Esophagus squamous epithelium (tissue), 5 donors: ENCODE measurements around the gene OR52N1. TPM values are rescaled to one million over a fixed set of nuclear protein-coding genes. Genes with fewer than 3 reads are reported as not detected.

ENCODE experiments used
- DNase-seq: peaks from one replicate; lab custom pipeline; 2025; lab: John Stamatoyannopoulos, UW
- H3K27ac ChIP-seq, 4 donors: fragments of 200-600 bp; sonication (generic); one replicate each; pipeline ENCODE4 v1.5.1; 2016 to 2019; ENCODE audit warnings: mild to moderate bottlenecking in 1 of 4
- H3K27me3 ChIP-seq, 4 donors: fragments of 200-600 bp; sonication (generic); 1 replicate in 3 of 4; 2 replicates in 1 of 4; pipeline versions ENCODE4 v1.5.1 to v1.6.0; 2017 to 2021; ENCODE audit warnings: antibody characterized with exemption in 1 of 4
- H3K36me3 ChIP-seq, 3 donors: fragments of 200-600 bp; sonication (generic); one replicate each; pipeline ENCODE4 v1.5.1; 2016 to 2019
- H3K4me1 ChIP-seq, 3 donors: fragments of 200-600 bp; sonication (generic); one replicate each; pipeline ENCODE4 v1.5.1; 2017 to 2019
- H3K4me3 ChIP-seq, 4 donors: fragments of 200-600 bp; sonication (generic); 1 replicate in 3 of 4; 2 replicates in 1 of 4; pipeline ENCODE4 v1.5.1; 2016 to 2019; ENCODE audit warnings: mild to moderate bottlenecking in 2 of 4, moderate library complexity in 1 of 4
- H3K9me3 ChIP-seq, 3 donors: fragments of 200-600 bp; sonication (generic); one replicate each; pipeline ENCODE4 v1.5.1; 2016 to 2019
- CTCF ChIP-seq, 6 experiments: fragments of 450-650 bp in 4 of 6; fragments of 200-600 bp in 2 of 6; sonication (generic) in 2 of 6; IDR thresholded peaks; one replicate each; pipeline ENCODE4 v1.5.1; 2016 to 2019; ENCODE audit warnings: antibody characterized with exemption in 6 of 6, mild to moderate bottlenecking in 4 of 6, moderate library complexity in 4 of 6
- POLR2A ChIP-seq, 4 donors: fragments of 450-650 bp; IDR thresholded peaks; one replicate each; pipeline ENCODE4 v1.6.1; 2017; ENCODE audit warnings: antibody characterized with exemption in 4 of 4, mild to moderate bottlenecking in 4 of 4, moderate library complexity in 3 of 4
- WGBS, 2 donors: methylation state at CpG; one replicate each; pipeline ENCODE4 v1.1.5; 2018; 5-methylcytosine and 5-hydroxymethylcytosine counted together
- intact Hi-C: fragments of 100-400 bp; cut with DNase I; formaldehyde crosslinking; loops from one replicate; pipeline ENCODE4 v1.15.0; 2022
- total RNA-seq, 4 donors: library from RNA; depleted of rRNA; stranded (reverse); fragments of >200 nt; gene quantifications; one replicate each; pipeline ENCODE4 v1.1.0, GENCODE V29; 2016
- donor health status: DM: yes; HTN: yes; CAD: no.

Gene OR52N1
- total RNA-seq, 4 donors from 2014 or later = not detected

GRCh38 chr11:5753943-5754342, 37.1 kb downstream of the OR52N1 start, which contains the start of gene OR52N4:
Gene OR52N4, plus strand, starts transcription at chr11:5754243. Its CDS starts 498 bp downstream, at chr11:5754741.
- H3K36me3 ChIP-seq = no peaks in the 10 kb centered on the region
- intact Hi-C loops = no loop called here

GRCh38 chr11:5749836-5750235, 41.2 kb downstream of the OR52N1 start:
- no peaks in the 10 kb centered on the region for H3K27me3 ChIP-seq
- intact Hi-C loops = no loop called here
- H3K4me3 ChIP-seq = no peak overlapping the region
- no peak overlapping the region for H3K27ac ChIP-seq
- WGBS, 2 donors = 75 to 77% methylated on average over 3 of the region's 3 CpGs
- H3K9me3 ChIP-seq = no peaks in the 10 kb centered on the region
- H3K4me1 ChIP-seq = no peaks in the 10 kb centered on the region
- TF ChIP-seq CTCF (IDR thresholded peaks at IDR 0.05) = no peak
- no peak for TF ChIP-seq POLR2A (IDR thresholded peaks at IDR 0.05)
- no peaks in the 10 kb centered on the region for H3K36me3 ChIP-seq
- DNase-seq = no peak

More at GRCh38 chr11:5753943-5754342, 37.1 kb downstream of the OR52N1 start, which contains the start of gene OR52N4:
- DNase-seq = no peak
- 82% methylated on average over 1 of the region's 1 CpG; no CpG with 5 or more reads in 1 of the 2 donors for WGBS, 2 donors
- H3K27ac ChIP-seq = no peak within 1 kb of the TSS
- H3K4me1 ChIP-seq = no peaks in the 10 kb centered on the region
- H3K9me3 ChIP-seq = no peaks in the 10 kb centered on the region
- no peaks in the 10 kb centered on the region for H3K27me3 ChIP-seq
- H3K4me3 ChIP-seq = no peak within 1 kb of the TSS
- TF ChIP-seq POLR2A (IDR thresholded peaks at IDR 0.05) = no peak
- TF ChIP-seq CTCF (IDR thresholded peaks at IDR 0.05) = no peak

- Histone ChIP-seq H3K36me3 (no peaks in the 10 kb centered on the region), H3K4me3 (no peak overlapping the region), H3K27ac (no peak overlapping the region), H3K9me3 (no peaks in the 10 kb centered on the region), H3K4me1 (no peaks in the 10 kb centered on the region), H3K27me3 (no peaks in the 10 kb centered on the region)
- TF ChIP-seq CTCF (IDR thresholded peaks at IDR 0.05) (no peak), POLR2A (IDR thresholded peaks at IDR 0.05) (no peak)
- intact Hi-C loops = no loop called here
- WGBS, 2 donors = 73 to 93% methylated on average over 2 to 3 of the region's 3 CpGs
- no peak for DNase-seq
Observed at GRCh38 chr11:5746614-5747013, 44.5 kb downstream of the OR52N1 start.

GRCh38 chr11:5738431-5738830, 52.6 kb downstream of the OR52N1 start:
- 20 to 26% methylated on average over 1 of the region's 1 CpG for WGBS, 2 donors
- intact Hi-C loops = no loop called here

More at GRCh38 chr11:5738431-5738830, 52.6 kb downstream of the OR52N1 start:
- no peak overlapping the region for H3K27ac ChIP-seq
- no peaks in the 10 kb centered on the region for H3K4me1 ChIP-seq
- H3K36me3 ChIP-seq = no peaks in the 10 kb centered on the region
- no peaks in the 10 kb centered on the region for H3K9me3 ChIP-seq
- no peaks in the 10 kb centered on the region for H3K27me3 ChIP-seq
- no peak for DNase-seq
- TF ChIP-seq POLR2A (IDR thresholded peaks at IDR 0.05) = no peak
- no peak for TF ChIP-seq CTCF (IDR thresholded peaks at IDR 0.05)
- H3K4me3 ChIP-seq = no peak overlapping the region
